Activated CD8-positive, alpha-beta memory T cell treated with anti-CD3 and anti-CD28 coated beads, Interleukin-2, amount 10 ng/mL, durations not matched to agents 7 days and 5 days (primary cell): ENCODE measurements around the gene CDKAL1. TPM values are rescaled to one million over a fixed set of nuclear protein-coding genes. Genes with fewer than 3 reads are reported as not detected.
A peak's percentile ranks its signal among the peaks of the same experiment; 100 is the strongest.

Source experiments
- ATAC-seq: fragments of 150-1000 bp; cut with Tn5 transposase; one replicate; pipeline ENCODE4 v1.10.0; 2021; ENCODE audit warnings: moderate library complexity
- CTCF ChIA-PET: fragments of 350-600 bp; sonication (Branson Sonifier 250); formaldehyde crosslinking; loops from one replicate; lab custom pipeline; 2021; ENCODE audit warnings: antibody characterized with exemption; lab: Charles Lee
- DNase-seq: peaks from one replicate; pipeline ENCODE4 v3.0.0-alpha.2; 2020
- H3K27ac Mint-ChIP-seq: one replicate; pipeline ENCODE4 v1.8.0; 2021; ENCODE audit warnings: mild to moderate bottlenecking, mixed read lengths
- H3K27me3 Mint-ChIP-seq: one replicate; pipeline ENCODE4 v1.8.0; 2021; ENCODE audit warnings: mixed read lengths
- H3K36me3 Mint-ChIP-seq: one replicate; pipeline ENCODE4 v1.8.0; 2021; ENCODE audit warnings: mild to moderate bottlenecking, mixed read lengths
- H3K4me1 Mint-ChIP-seq: one replicate; pipeline ENCODE4 v1.8.0; 2021; ENCODE audit warnings: mixed read lengths
- H3K4me3 Mint-ChIP-seq: one replicate; pipeline ENCODE4 v1.8.0; 2021; ENCODE audit warnings: mild to moderate bottlenecking, moderate library complexity, mixed read lengths
- H3K9me3 Mint-ChIP-seq: one replicate; pipeline ENCODE4 v1.8.0; 2022; ENCODE audit warnings: low read depth, mixed read lengths
- total RNA-seq, 2 experiments: library from RNA; stranded (reverse); gene quantifications; one replicate each; pipeline ENCODE4 v1.2.3, GENCODE V29; 2021

The CDKAL1 gene
- total RNA-seq, 2 experiments from 2014 or later, result 27.9 to 30.0 TPM

- H3K27ac Mint-ChIP-seq, result no peak overlapping the region
- H3K27me3 Mint-ChIP-seq, result no peaks in the 10 kb centered on the region
- no peak for DNase-seq
- peaks cover 24% of the 10 kb centered on the region for H3K36me3 Mint-ChIP-seq
- no peak overlapping the region for H3K4me3 Mint-ChIP-seq
- ATAC-seq, result no peak
- no peaks in the 10 kb centered on the region for H3K9me3 Mint-ChIP-seq
- CTCF ChIA-PET, result no interaction called here
- no peaks in the 10 kb centered on the region for H3K4me1 Mint-ChIP-seq
These were observed 425.8 kb downstream of the CDKAL1 start for GRCh38 chr6:20960067-20960466.

- peaks cover 8% of the 10 kb centered on the region for H3K9me3 Mint-ChIP-seq
- no peaks in the 10 kb centered on the region for H3K4me1 Mint-ChIP-seq
- no peak for ATAC-seq
- no peak overlapping the region for H3K4me3 Mint-ChIP-seq
- no peaks in the 10 kb centered on the region for H3K27me3 Mint-ChIP-seq
- H3K36me3 Mint-ChIP-seq, result peaks cover 20% of the 10 kb centered on the region
- no peak overlapping the region for H3K27ac Mint-ChIP-seq
- CTCF ChIA-PET, result no interaction called here
- DNase-seq, result no peak
These were observed 431.0 kb downstream of the CDKAL1 start for GRCh38 chr6:20965276-20965675.

GRCh38 chr6:20965915-20966314, 431.7 kb downstream of the CDKAL1 start:
- H3K9me3 Mint-ChIP-seq, result peaks cover 8% of the 10 kb centered on the region
- DNase-seq, result no peak
- peaks cover 20% of the 10 kb centered on the region for H3K36me3 Mint-ChIP-seq
- H3K27me3 Mint-ChIP-seq, result no peaks in the 10 kb centered on the region
- H3K4me1 Mint-ChIP-seq, result no peaks in the 10 kb centered on the region
- no peak overlapping the region for H3K4me3 Mint-ChIP-seq
- ATAC-seq, result no peak
- CTCF ChIA-PET, result no interaction called here
- H3K27ac Mint-ChIP-seq, result no peak overlapping the region

GRCh38 chr6:20969551-20969950, 435.3 kb downstream of the CDKAL1 start:
- H3K4me3 Mint-ChIP-seq, result no peak overlapping the region
- CTCF ChIA-PET, result no interaction called here
- no peak for ATAC-seq
- H3K36me3 Mint-ChIP-seq, result peaks cover 14% of the 10 kb centered on the region
- peaks cover 8% of the 10 kb centered on the region for H3K9me3 Mint-ChIP-seq
- H3K4me1 Mint-ChIP-seq, result no peaks in the 10 kb centered on the region
- H3K27me3 Mint-ChIP-seq, result no peaks in the 10 kb centered on the region
- DNase-seq, result no peak
- no peak overlapping the region for H3K27ac Mint-ChIP-seq

GRCh38 chr6:20976391-20976918, 442.2 kb downstream of the CDKAL1 start:
- no peak for DNase-seq
- no peak for ATAC-seq
- H3K4me1 Mint-ChIP-seq, result peaks cover 7% of the 10 kb centered on the region
- CTCF ChIA-PET, result no interaction called here
- H3K4me3 Mint-ChIP-seq, result no peak overlapping the region
- peaks cover 2% of the 10 kb centered on the region for H3K9me3 Mint-ChIP-seq
- H3K27me3 Mint-ChIP-seq, result no peaks in the 10 kb centered on the region
- H3K36me3 Mint-ChIP-seq, result peaks cover 2% of the 10 kb centered on the region
- no peak overlapping the region for H3K27ac Mint-ChIP-seq

GRCh38 chr6:20978151-20978614, 443.9 kb downstream of the CDKAL1 start:
- Mint-ChIP-seq H3K27ac (no peak overlapping the region), H3K4me3 (no peak overlapping the region), H3K4me1 (peaks cover 7% of the 10 kb centered on the region), H3K9me3 (peaks cover 2% of the 10 kb centered on the region), H3K27me3 (no peaks in the 10 kb centered on the region), H3K36me3 (peaks cover 2% of the 10 kb centered on the region)
- ATAC-seq (peak; percentile 58), DNase-seq (no peak)
- CTCF ChIA-PET, result no interaction called here

GRCh38 chr6:20979076-20979475, 444.8 kb downstream of the CDKAL1 start:
- CTCF ChIA-PET, result no interaction called here
- ATAC-seq, result no peak
- Mint-ChIP-seq H3K9me3 (peaks cover 4% of the 10 kb centered on the region), H3K36me3 (peaks cover 6% of the 10 kb centered on the region), H3K27me3 (no peaks in the 10 kb centered on the region), H3K27ac (no peak overlapping the region), H3K4me3 (no peak overlapping the region), H3K4me1 (peaks cover 7% of the 10 kb centered on the region)
- DNase-seq, result no peak

- CTCF ChIA-PET, result no interaction called here
- DNase-seq, result no peak
- peaks cover 9% of the 10 kb centered on the region for H3K9me3 Mint-ChIP-seq
These were observed 449.7 kb downstream of the CDKAL1 start for GRCh38 chr6:20983961-20984360.

GRCh38 chr6:20985821-20986220, 451.6 kb downstream of the CDKAL1 start:
- H3K36me3 Mint-ChIP-seq, result peaks cover 23% of the 10 kb centered on the region
- peaks cover 9% of the 10 kb centered on the region for H3K9me3 Mint-ChIP-seq
- no peaks in the 10 kb centered on the region for H3K4me1 Mint-ChIP-seq
- no peak for DNase-seq
- CTCF ChIA-PET, result no interaction called here
- H3K27me3 Mint-ChIP-seq, result no peaks in the 10 kb centered on the region
- no peak for ATAC-seq
- H3K27ac Mint-ChIP-seq, result no peak overlapping the region
- no peak overlapping the region for H3K4me3 Mint-ChIP-seq

More at GRCh38 chr6:20983961-20984360, 449.7 kb downstream of the CDKAL1 start:
- Mint-ChIP-seq H3K27me3 (no peaks in the 10 kb centered on the region), H3K27ac (no peak overlapping the region), H3K4me1 (no peaks in the 10 kb centered on the region), H3K4me3 (no peak overlapping the region), H3K36me3 (peaks cover 20% of the 10 kb centered on the region)
- no peak for ATAC-seq

GRCh38 chr6:20991910-20992309, 457.7 kb downstream of the CDKAL1 start:
- Mint-ChIP-seq H3K4me3 (no peak overlapping the region), H3K4me1 (no peaks in the 10 kb centered on the region), H3K27me3 (no peaks in the 10 kb centered on the region), H3K36me3 (peaks cover 21% of the 10 kb centered on the region), H3K27ac (no peak overlapping the region), H3K9me3 (no peaks in the 10 kb centered on the region)
- no peak for DNase-seq
- CTCF ChIA-PET, result no interaction called here
- ATAC-seq, result no peak

GRCh38 chr6:20996099-20996498, 461.8 kb downstream of the CDKAL1 start:
- DNase-seq, result no peak
- Mint-ChIP-seq H3K36me3 (peaks cover 21% of the 10 kb centered on the region), H3K4me1 (no peaks in the 10 kb centered on the region), H3K4me3 (no peak overlapping the region), H3K9me3 (no peaks in the 10 kb centered on the region), H3K27ac (no peak overlapping the region), H3K27me3 (no peaks in the 10 kb centered on the region)
- ATAC-seq, result no peak
- CTCF ChIA-PET, result no interaction called here

- no peaks in the 10 kb centered on the region for H3K9me3 Mint-ChIP-seq
- no peak overlapping the region for H3K27ac Mint-ChIP-seq
- ATAC-seq (no peak), DNase-seq (no peak)
- no peaks in the 10 kb centered on the region for H3K27me3 Mint-ChIP-seq
- peaks cover 30% of the 10 kb centered on the region for H3K36me3 Mint-ChIP-seq
- CTCF ChIA-PET, result no interaction called here
- H3K4me3 Mint-ChIP-seq, result no peak overlapping the region
- no peaks in the 10 kb centered on the region for H3K4me1 Mint-ChIP-seq
These were observed 463.0 kb downstream of the CDKAL1 start for GRCh38 chr6:20997143-20997769.

- ATAC-seq (no peak), DNase-seq (no peak)
- Mint-ChIP-seq H3K27ac (no peak overlapping the region), H3K9me3 (no peaks in the 10 kb centered on the region), H3K4me3 (no peak overlapping the region), H3K36me3 (peaks cover 30% of the 10 kb centered on the region), H3K4me1 (no peaks in the 10 kb centered on the region), H3K27me3 (no peaks in the 10 kb centered on the region)
- CTCF ChIA-PET, result no interaction called here
These were observed 463.5 kb downstream of the CDKAL1 start for GRCh38 chr6:20997770-20998147.

GRCh38 chr6:20998748-20999448, 464.6 kb downstream of the CDKAL1 start:
- ATAC-seq, result no peak
- Mint-ChIP-seq H3K27me3 (no peaks in the 10 kb centered on the region), H3K36me3 (peaks cover 34% of the 10 kb centered on the region), H3K9me3 (no peaks in the 10 kb centered on the region), H3K4me3 (no peak overlapping the region), H3K27ac (no peak overlapping the region), H3K4me1 (no peaks in the 10 kb centered on the region)
- no peak for DNase-seq
- CTCF ChIA-PET, result interaction anchor here (0.6 kb wide), 1 partner anchor 386 kb away, joined by 3 read pairs; no protein-coding TSS in a partner anchor
